BJ (cell line): ENCODE data around the gene ZNF462. TPM values are rescaled to one million over a fixed set of nuclear protein-coding genes. Genes with fewer than 3 reads are reported as not detected.

Experiments used
- CTCF ChIA-PET: fragments of 350-600 bp; formaldehyde crosslinking; extraction: SDS; loops from one replicate; lab custom pipeline; 2021; ENCODE audit warnings: antibody characterized with exemption, inconsistent platforms; lab: Yijun Ruan, JAX
- POLR2A ChIA-PET: fragments of 300-600 bp; sonication (Branson Sonifier 250); formaldehyde crosslinking; extraction: SDS; loops from one replicate; lab custom pipeline; 2021; ENCODE audit warnings: antibody characterized with exemption; lab: Charles Lee
- DNase-seq: peaks from one replicate; pipeline ENCODE4 v3.0.0-alpha.2; 2011; ENCODE audit warnings: low read depth
- H3K27me3 ChIP-seq: 2 replicates; pipeline ENCODE4 v1.6.0; 2011; ENCODE audit warnings: low read length; ENCODE audit not compliant: control insufficient read depth, insufficient read depth
- H3K36me3 ChIP-seq: 2 replicates; pipeline ENCODE4 v1.5.1; 2011; ENCODE audit warnings: low read length; ENCODE audit not compliant: control insufficient read depth, insufficient read depth
- H3K4me3 ChIP-seq: 2 replicates; pipeline ENCODE4 v1.5.1; 2011; ENCODE audit warnings: low read depth, mild to moderate bottlenecking, control low read depth, low read length
- polyA plus RNA-seq: library from polyadenylated mRNA; depleted of rRNA; stranded (reverse); fragments of >200 nt; gene quantifications from 2 replicates; pipeline ENCODE4 v1.2.3, GENCODE V29; 2011
- TF ChIP-seq, protein P1 (sequence below): IDR thresholded peaks from 2 replicates; pipeline ENCODE4 v1.5.1; 2011; ENCODE audit warnings: low read depth, mild to moderate bottlenecking, control low read depth, inconsistent platforms, low read length, moderate library complexity; ENCODE audit not compliant: insufficient read depth

ZNF462 gene
- polyA plus RNA-seq, 1 experiment = 3.5 TPM

DNA sequence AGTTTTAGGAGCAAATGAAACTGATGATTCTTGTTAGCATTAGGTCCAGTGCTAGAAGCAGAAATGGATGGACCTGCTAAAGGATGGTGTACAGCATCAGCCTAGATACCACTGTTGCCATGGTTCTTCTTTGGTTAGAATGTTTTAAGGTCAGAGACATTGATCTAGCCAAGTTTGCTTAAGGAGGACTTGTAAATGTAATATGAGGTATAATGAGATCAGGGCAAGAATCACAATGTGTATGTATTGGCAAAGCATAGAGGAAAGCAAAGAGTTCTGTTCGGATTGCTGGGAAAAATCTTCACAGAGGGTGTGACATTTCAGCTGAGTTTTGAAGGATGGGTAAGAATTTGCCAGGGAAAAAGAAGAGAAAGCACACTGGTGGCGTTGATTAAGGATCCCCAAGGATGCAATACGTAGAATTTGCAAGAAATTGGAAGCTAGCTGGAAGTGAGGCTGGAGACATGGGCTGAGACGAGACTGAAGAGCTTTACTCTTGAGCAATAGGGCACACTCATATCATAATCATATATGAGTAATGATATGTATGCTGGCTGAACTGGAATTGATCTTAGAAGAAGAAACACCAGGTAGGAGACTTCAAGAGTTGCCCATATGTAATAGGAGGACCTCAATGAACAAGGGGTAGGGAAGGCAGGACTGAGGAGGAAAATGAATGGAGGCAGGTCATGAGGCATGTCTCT lies 102.0 kb downstream of the ZNF462 start:
- ChIA-PET POLR2A (no interaction called here), CTCF (interaction anchor here (1.4 to 2.2 kb wide), 2 partner anchors 8 to 19 kb away, joined by 3 to 7 read pairs; no protein-coding TSS in a partner anchor)
- H3K4me3 ChIP-seq = no peak overlapping the region
- TF ChIP-seq, protein P1, sequence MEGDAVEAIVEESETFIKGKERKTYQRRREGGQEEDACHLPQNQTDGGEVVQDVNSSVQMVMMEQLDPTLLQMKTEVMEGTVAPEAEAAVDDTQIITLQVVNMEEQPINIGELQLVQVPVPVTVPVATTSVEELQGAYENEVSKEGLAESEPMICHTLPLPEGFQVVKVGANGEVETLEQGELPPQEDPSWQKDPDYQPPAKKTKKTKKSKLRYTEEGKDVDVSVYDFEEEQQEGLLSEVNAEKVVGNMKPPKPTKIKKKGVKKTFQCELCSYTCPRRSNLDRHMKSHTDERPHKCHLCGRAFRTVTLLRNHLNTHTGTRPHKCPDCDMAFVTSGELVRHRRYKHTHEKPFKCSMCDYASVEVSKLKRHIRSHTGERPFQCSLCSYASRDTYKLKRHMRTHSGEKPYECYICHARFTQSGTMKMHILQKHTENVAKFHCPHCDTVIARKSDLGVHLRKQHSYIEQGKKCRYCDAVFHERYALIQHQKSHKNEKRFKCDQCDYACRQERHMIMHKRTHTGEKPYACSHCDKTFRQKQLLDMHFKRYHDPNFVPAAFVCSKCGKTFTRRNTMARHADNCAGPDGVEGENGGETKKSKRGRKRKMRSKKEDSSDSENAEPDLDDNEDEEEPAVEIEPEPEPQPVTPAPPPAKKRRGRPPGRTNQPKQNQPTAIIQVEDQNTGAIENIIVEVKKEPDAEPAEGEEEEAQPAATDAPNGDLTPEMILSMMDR = no peak
- no peaks in the 10 kb centered on the region for H3K27me3 ChIP-seq
- no peaks in the 10 kb centered on the region for H3K36me3 ChIP-seq
- no peak for DNase-seq

DNA sequence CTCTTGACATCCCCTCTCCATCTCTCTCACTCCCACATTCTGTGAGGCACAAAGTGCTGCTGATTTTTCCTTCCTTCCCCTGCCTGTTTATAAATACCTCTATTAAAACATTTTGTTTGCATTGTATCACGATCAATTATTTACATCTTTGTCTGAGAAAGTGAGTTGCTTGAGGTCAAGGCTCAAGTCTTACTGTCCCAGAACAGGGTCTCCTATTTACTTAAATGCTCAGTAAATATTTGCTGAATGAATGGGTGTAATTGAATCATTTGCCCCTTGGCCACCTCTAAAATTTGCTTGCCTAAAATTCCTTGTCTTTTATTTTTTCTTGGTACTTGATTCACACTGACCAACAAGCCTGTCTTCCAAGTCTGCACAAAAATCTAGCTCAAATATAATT lies 103.5 kb downstream of the ZNF462 start:
- no peak for DNase-seq
- ChIA-PET POLR2A (no interaction called here), CTCF (interaction anchor here (1.1 to 2.2 kb wide), 2 partner anchors 10 to 13 kb away, joined by 3 to 7 read pairs; no protein-coding TSS in a partner anchor)
- Histone ChIP-seq H3K36me3 (no peaks in the 10 kb centered on the region), H3K27me3 (no peaks in the 10 kb centered on the region), H3K4me3 (no peak overlapping the region)
- TF ChIP-seq, protein P1 = no peak

DNA sequence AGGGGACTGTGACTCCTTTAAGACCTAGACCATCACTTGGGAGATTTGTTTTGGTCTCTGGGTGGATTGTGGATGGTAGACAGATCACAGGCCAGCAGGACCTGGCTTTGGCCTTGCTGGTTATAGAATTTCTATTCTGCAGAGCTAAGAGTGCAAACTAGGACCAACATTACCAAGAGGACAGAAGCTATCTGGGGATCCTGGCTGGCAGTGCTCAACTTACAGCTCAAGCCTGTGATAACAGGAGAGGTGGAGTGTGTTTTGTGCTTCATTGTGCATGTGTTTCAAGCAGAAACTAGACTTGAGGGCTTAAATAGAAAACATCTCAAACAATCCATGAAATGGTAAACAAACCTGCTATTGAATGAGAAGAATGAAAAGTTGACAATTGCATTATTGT lies 106.7 kb downstream of the ZNF462 start:
- TF ChIP-seq, protein P1 = no peak
- H3K36me3 ChIP-seq = peaks cover 6% of the 10 kb centered on the region
- H3K4me3 ChIP-seq = no peak overlapping the region
- no peak for DNase-seq
- ChIA-PET CTCF (interaction anchor here (1.1 to 1.5 kb wide), 2 partner anchors 9 to 13 kb away, joined by 3 to 6 read pairs; no protein-coding TSS in a partner anchor), POLR2A (no interaction called here)
- no peaks in the 10 kb centered on the region for H3K27me3 ChIP-seq

DNA sequence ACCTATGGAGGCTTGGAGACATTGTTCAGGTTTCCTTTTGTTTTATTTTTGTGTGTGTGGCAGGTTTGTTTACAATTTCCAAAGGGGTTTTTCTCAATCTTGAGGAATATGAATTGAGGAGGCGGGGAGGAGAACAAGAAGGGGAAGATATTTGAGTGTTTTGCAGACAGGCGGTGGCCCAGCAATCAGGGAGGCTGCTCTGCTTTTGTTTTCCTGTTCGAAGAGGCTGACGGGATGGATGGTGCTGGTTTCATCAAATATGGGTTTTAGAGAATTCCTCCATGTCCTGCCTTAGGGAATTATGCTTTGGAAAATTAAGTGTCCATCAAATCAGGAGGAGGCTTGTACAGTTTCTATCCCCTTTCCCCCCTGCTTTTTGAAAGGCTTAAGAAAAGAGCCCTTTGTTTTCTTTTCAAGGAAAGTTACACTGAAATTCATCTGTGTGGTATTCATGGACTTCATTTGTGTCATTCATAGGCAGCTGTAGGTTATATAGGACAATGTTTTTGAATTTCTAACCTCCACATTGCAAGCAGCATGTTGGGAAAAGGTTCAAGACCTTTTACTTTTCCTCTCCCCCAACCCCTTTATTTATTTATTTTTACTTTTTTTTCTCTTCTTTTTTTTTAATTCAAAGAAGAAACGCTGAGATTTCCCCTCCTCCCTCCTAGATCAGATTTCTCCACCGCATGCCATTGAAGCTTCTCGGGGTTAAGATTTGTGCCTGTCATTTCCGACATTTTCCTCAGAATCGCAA lies 107.4 kb downstream of the ZNF462 start:
- POLR2A ChIA-PET = no interaction called here

More for the DNA sequence above, 107.4 kb downstream of the ZNF462 start:
- Histone ChIP-seq H3K27me3 (no peaks in the 10 kb centered on the region), H3K4me3 (no peak overlapping the region), H3K36me3 (peaks cover 6% of the 10 kb centered on the region)
- CTCF ChIA-PET = interaction anchor here (1.1 to 1.5 kb wide), 2 partner anchors 10 to 14 kb away, joined by 3 to 6 read pairs; no protein-coding TSS in a partner anchor
- TF ChIP-seq, protein P1 = no peak
- no peak for DNase-seq
